Hematopoietic multipotent progenitor cell treated with erythropoietin and hydrocortisone succinate and interleukin-3 and kit ligand, for 17 days (in vitro differentiated cells): Measurements from ENCODE around the gene EML2.
A peak's percentile ranks its signal among the peaks of the same experiment; 100 is the strongest.
"Not testable (repeated sequence)": the region's sequence is repeated elsewhere in the genome, so short reads cannot be mapped to it uniquely, and the experiment has no call there.

Experiments used
- DNase-seq: peaks from one replicate; pipeline ENCODE4 v3.0.0-alpha.2; 2015; ENCODE audit warnings: low spot score

Gene EML2, protein sequence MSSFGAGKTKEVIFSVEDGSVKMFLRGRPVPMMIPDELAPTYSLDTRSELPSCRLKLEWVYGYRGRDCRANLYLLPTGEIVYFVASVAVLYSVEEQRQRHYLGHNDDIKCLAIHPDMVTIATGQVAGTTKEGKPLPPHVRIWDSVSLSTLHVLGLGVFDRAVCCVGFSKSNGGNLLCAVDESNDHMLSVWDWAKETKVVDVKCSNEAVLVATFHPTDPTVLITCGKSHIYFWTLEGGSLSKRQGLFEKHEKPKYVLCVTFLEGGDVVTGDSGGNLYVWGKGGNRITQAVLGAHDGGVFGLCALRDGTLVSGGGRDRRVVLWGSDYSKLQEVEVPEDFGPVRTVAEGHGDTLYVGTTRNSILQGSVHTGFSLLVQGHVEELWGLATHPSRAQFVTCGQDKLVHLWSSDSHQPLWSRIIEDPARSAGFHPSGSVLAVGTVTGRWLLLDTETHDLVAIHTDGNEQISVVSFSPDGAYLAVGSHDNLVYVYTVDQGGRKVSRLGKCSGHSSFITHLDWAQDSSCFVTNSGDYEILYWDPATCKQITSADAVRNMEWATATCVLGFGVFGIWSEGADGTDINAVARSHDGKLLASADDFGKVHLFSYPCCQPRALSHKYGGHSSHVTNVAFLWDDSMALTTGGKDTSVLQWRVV

DNA sequence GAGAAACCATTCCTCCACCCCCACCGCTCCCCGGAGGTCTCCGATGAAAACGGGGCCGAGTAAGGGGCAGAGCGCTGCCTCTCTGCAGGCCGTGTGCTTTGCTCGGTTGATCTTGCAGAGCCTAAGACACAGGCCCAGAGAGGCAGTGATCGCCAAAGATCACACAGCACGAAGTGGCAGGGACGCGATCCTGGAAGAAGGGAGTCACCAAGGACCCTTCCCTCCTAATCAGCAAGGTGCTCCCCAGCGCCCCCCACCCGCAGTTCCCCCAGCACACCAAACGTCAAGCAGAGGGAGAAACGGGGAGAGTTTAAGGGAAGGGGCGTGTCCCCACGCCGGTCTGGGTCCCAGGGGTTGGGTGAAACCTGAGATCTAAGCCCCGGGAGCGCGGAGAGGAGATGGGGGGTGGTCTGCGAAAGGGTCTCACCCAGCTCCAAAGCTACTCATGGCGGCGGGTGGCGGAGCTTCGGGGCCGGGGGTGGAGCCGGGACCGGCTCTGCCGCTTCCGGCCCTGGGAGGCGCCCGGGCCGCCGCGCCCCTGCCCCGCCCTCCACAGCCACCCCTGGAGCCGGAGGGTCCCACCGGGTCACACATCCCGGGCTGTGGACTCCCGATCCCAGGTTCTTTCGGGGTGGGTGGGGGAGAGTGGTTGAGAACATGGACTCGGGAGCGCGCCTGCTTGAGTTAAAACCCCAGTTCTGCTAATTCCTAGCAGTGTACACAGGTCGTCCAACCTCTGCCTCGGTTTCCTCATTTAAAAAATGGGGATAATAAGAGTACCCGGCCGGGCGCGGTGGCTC is at the start of gene EML2:
Gene EML2 (minus strand): TSS at position 468 of the 800 bp plus-strand sequence. CDS start 21 bp downstream, at position 447.
- DNase-seq: peak; percentile 20

DNA sequence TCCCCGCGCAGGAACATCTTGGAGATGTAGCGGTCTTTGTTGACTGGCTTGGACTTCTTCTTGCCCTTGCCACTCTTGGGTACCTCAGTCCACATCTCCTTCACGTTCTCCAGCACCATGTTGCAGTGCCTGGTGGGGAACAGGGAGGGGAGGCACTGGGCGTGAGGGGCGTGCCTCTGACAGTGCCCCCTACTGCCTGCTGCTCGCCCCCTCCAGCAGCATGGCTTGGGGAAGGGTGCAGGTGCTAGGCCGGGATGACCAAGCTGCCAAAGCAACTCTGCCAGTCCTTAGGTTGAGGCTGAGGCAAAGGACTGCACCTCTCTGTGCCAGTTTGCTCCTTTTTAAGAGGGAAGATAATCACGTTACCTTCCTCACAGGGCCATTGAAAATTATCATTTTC is 48.4 kb upstream of the EML2 start:
- DNase-seq: no peak

DNA sequence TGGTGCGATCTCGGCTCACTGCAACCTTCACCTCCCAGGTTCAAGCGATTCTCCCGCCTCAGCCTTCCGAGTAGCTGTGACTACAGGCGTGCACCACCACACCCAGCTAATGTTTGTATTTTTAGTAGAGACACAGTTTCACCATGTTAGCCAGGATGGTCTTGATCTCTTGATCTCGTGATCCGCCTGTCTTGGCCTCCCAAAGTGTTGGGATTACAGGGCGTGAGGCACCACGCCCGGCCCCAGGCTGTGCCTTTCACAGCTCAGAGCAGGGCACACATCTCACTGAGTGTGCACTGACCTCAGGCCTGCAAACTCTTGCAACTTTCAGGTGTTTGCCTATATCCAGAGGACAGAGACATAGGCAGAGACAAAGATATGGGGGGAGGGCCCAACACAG is 45.8 kb upstream of the EML2 start:
- not testable (repeated sequence) for DNase-seq

DNA sequence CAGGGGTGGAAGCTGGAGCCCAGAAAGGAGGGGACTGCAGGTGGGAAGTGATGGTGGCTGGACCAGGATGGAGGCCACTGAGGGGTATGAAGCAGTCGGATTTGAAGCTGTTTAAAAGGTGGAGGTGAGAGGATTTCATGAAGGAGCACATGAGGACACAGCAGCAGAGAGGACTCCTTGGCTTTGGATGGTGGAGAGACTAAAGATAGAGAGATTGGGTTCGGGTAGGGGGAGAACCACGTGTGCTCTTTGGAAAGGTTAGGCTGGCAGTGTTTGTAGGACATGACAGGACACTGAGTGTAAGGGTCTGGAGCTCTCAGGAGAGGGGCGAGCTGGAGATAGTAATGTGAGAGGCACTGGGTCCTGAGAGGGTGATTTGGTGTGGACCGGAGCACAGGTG is 43.7 kb upstream of the EML2 start:
- no peak for DNase-seq

DNA sequence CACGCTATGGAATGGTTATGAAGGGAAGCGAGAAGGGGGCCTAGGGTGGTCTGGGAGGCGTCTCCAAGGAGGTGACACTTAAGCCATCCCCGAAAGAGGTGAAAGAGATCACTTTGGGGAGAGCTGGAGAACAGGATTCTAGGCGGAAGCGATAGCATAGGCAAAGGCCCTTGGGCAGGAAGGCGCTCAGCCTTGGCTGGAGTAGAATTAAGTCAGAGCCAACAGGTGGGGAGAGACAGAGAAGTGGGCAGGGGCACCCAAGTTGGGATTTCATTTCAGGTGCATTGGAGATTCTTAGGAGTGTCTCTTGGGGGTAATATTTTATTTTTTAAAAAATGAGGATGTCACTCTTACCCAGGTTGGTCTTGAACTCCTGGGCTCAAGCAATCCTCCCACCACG is 42.9 kb upstream of the EML2 start:
- DNase-seq: no peak

DNA sequence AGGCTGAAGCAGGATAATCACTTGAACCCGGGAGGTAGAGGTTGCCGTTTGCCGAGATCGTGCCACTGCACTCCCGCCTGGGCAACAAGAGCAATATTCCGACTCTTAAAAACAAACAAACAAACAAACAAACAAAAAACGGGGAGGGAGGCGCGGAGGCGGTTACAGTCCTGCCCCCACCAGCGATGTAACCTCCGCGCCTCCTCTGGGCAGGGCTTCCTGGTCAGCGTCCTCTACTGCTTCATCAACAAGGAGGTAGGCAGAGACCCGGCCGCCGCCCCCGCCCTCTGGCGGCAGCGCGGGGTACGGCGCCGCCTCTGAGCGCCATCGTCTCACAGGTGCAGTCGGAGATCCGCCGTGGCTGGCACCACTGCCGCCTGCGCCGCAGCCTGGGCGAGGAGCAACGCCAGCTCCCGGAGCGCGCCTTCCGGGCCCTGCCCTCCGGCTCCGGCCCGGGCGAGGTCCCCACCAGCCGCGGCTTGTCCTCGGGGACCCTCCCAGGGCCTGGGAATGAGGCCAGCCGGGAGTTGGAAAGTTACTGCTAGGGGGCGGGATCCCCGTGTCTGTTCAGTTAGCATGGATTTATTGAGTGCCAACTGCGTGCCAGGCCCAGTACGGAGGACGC is 42.3 kb upstream of the EML2 start:
- DNase-seq: peak; percentile 83

DNA sequence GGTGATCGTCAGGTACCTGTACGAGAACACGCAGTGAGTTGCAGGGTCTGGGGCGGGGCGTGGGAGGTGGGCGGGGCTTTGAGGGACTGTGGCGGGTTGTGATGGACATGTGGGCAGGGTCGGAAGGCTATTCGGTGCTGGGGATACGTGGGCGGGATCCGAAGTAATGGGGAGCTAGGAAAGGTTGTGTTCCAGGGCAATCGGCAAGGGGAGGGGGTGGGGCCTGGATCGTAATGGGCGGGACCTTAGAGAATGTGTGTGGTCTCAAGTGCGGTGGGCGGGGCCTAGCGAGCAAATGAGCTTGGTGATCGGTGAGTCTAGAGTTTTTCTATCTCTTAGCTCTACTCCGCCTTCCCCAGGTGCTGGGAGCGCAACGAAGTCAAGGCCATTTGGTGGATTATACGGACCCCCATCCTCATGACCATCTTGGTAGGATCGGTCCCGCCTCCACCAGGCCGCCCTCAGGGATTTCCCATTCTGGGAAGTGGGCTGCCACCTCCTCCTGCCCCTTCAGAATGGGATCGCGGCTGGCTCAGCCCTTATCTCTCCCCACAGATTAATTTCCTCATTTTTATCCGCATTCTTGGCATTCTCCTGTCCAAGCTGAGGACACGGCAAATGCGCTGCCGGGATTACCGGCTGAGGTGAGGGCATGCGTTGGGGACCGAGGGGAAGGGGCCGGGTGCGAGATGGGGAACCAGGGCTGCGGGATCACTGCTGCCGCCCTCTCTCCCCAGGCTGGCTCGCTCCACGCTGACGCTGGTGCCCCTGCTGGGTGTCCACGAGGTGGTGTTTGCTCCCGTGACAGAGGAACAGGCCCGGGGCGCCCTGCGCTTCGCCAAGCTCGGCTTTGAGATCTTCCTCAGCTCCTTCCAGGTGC is 38.4 kb upstream of the EML2 start:
- peak; percentile 63 for DNase-seq

DNA sequence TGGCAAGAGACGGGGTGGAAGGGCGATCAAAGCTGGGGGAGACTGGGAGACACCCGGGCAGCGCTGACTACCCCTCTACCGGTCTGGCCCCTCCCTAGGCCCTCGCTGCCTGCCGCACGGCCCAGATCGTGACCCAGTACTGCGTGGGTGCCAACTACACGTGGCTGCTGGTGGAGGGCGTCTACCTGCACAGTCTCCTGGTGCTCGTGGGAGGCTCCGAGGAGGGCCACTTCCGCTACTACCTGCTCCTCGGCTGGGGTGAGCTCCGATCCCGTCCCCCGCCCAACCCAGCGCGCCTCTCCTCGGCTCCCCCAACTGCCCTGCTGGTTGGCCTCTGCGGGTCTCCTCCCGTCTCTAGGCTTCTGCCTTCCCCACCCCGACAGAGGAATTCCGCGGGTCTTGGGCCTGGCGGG is 37.7 kb upstream of the EML2 start:
- DNase-seq: no peak

DNA sequence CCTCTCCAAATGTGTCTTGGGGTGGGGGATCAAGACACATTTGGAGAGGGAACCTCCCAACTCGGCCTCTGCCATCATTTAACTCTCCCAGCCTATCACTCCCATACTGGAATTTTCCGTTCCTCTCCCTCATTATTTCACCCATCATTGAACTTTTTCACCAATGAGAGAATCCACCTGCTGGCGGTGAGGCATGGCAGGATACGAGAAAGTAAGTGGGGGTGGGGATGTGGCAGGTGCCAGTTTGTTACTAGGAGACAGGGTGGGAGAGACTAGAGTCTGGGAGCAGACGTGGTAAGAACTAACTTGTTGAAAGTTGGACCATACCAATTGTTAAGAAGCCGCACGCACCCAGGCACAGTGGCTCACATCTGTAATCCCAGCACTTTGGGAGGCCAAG is 35.7 kb upstream of the EML2 start:
- no peak for DNase-seq

DNA sequence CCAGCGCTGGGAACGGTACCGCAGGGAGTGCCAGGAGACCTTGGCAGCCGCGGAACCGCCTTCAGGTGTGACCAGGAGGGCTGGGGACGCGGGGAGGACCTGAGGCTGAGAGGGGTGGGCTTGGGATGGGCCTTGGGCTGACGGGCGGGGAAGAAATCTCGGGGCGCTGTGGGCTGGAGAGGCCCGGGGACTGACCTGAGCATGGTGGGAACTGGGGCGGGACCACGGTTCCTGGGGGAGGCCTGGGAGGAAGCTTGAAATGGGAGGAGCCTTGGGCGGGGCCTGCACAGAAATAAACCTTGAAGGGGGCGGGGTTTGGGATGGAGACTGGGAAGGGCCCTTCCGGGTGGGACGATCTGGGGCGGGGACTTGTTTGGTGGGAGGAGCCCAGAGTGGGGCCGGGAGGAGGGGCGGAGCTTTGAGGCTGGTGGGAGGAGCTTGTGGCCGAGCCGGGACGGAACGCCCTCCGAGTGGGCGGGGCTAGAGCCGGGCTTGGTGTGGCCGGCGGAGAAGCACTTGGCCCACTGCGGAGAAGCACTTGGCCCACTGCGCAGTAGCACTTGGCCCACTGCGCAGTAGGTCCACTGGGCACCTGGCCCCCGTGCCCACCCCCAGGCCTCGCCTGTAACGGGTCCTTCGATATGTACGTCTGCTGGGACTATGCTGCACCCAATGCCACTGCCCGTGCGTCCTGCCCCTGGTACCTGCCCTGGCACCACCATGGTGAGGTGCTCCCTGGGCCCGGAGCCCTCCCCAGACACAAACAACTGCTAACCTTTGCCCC is 31.7 kb upstream of the EML2 start:
- peak; percentile 81 for DNase-seq

DNA sequence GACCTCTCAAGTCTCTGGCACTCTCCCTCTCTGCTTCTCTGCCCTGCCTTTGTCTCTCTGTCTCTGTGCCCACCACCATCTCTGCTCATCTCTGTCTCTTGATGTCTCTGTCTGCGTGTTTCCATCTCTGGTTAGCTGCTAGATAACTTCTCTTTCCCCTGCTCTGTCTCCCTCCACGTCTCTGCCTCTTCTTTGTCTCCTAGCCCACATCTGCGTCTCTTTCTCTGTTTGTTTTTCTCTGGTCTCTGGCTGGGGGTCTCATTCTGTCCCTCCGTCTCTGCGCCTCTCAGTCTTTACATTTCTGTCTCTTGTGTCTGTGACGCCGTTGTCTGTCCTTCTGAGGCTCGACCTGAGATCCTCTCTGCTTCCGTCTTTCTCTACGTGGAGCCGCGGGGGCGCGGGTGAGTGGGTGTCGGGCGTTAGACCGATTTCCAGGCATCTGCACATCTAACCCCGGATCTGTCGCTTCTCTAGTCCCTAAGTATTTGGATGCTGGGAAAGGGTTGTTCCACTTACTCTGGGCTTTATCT is 29.2 kb upstream of the EML2 start:
- no peak for DNase-seq

DNA sequence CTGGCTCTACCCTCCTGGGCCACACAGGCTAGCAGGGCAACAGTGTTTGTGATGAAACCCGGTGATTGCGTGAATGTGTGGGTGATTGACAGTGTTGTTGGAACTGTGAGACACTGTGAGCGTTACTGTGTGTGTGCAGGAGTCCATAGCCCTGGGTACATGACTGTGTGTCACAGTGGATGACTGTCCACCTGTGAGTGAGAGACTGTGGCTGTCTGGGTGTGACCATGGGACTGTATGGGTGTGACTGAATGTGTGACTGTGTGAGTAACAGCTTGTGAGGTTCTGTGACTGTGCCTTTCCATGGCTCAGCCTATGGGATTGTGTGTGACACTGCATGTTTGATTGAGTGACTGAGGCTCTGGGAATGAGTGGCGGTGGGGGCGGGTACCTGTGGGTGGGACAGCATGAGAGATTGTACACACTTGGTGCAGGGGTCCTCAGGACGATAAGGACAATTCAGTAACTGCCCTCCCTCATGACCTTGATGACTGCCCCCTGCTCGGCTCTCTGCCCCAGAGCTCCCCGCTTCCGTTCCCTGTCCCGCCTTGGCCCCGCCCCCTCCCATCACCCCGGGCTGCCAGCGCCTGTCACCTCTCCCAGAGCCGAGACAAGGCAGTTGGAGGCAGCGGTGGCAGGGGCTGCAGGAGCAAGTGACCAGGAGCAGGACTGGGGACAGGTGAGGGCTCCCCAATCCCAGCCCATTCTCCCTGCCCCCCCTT is 28.6 kb upstream of the EML2 start, which contains the start of gene GIPR:
Gene GIPR (plus strand): TSS at position 602 of the 722 bp plus-strand sequence. CDS start 1,300 bp downstream, outside the sequence.
- no peak for DNase-seq

DNA sequence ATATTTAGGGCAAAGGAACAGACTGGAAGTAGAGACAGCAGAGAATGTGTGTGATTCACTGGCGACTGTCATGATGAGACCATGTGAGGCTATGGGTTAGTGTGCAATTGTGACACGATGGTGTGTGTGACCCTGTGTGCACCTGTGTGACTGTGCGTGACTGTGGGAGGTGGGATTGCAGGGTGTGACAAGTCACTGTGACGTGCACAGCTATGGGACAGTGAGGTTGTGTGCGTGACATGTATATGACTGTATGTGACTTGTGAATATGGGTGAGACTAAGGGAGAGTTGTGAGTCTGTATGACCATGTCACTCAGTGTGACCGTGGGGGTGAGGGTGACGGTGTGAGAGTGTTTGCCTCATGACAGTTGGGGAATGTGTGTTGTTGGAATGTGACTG is 25.4 kb upstream of the EML2 start:
- no peak for DNase-seq

DNA sequence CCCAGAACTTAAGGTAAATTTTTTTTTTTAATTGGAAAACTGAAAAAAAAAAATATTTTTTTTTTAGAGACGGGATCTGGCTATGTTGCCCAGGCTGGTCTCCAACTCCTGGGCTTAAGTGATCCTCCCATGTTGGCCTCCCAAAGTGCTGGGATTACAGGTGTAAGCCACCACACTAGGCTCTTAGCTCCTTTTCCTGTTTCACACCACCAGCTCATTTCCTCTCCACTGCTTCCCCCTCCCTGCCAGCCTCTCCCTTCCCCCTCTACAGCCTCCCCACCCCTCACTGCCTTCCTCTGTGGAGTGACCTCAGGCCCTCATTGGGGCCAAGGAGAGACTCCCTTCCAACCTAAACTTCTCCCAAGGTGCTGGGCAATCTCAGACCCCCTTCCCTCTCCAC is 24.6 kb upstream of the EML2 start:
- DNase-seq: no peak

DNA sequence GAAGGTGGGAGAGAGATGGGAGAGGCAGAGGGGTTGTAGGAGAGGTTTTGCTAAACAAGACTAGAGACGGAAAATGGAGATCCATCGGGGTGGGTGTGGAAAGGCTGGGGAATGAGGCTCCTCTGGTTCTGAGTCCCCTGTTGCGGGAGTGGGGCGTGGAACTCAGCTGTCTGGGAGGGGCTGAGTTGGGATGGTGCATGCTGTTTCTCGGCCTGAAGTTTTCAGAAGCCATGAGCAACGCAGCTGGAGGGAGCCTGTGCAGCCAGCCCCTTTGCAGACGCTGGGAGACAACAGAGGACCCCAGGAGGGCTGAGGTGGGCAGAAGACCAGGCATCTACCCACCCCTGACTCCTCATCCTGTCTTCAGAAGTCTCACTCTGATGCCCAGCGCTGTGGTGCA is 21.4 kb upstream of the EML2 start:
- no peak for DNase-seq

DNA sequence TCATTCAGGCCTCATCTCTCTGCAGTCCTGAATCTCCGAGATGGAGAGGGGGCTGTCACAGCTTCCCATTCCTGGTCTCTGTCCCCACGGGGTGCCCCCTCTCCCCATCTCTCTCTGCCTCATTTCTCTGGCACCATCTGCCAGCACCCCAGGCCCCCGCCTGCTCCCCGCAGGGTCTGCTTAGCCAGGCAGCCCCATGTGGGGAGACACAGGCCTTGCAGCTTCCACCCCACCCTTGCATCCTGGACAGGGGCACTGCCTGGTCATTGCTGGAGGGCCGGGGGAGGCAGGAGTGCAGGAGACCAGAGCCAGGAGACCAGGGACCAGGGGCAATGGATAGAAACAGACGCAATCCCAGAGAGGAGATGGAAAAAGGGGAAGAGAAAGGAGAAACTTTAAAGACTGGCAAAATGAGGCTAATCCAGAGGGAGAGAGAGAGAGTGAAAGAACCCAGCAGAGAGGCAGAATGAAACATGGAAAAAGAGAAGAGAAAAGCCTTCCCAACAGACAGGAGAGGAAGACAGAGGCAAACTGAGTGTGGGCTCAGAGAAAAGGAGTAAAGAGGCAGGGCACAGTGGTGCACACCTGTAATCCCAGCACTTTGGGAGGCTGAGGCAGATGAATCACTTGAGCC is 20.0 kb upstream of the EML2 start:
- no peak for DNase-seq

DNA sequence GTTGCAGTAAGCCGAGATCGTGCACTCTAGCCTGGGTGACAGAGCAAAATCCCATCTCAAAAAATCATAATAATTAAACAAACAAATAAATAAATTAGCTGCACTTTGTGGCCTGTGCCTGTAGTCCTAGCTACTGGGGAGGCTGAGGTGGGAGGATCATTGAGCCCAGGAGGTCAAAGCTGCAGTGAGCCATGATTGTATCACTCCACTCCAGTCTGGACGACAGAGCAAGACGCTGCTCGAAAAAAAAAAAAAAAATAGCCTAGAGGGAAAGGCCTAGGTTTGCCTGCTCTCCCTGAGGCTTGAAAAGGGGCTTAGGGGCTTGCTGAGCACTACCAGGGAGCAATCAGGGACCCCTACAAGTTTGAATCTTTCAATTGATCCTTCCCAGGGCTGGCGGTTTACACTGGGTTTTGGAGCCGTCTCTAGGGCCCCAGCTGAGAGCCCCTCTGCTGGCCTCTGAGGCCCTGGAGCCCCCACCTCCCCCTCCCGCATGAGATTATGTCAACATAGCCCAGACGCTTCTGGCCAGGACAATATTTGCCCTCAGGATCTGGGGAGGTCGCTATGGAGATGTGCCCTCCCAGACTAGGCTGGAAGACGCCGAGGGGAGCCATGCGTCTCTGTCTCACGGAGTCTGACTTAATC is 18.4 kb upstream of the EML2 start:
- no peak for DNase-seq

DNA sequence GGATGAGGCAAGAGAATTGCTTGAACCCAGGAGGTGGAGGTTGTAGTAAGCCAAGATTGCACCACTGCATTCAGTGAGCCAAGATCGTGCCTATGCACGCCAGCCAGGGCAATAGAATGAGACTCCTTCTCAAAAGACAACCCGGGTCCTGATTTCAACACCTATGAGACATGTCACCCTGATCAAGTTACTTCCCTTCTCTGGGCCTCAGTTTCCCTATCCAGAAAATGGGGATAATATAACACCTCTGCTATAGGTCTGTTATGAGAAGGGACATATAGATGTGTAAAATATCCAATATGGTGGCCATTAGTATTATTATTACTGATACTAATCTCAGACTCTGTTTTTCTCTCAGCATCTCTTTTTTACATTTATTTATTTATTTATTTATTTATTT is 15.9 kb upstream of the EML2 start:
- DNase-seq: no peak
